ENCODE measurements around the gene THAP10. TPM values are rescaled to one million over a fixed set of nuclear protein-coding genes. Genes with fewer than 3 reads are reported as not detected.

Gene THAP10
- total RNA-seq, 1 experiment from 2014 or later = 5.9 TPM

- H3K27ac ChIP-seq (ENCODE audit: low read length) = peak overlapping the region; percentile 96
- DNase-seq (peak; percentile 94), ATAC-seq (peak; percentile 98)
- no peaks in the 10 kb centered on the region for H4K20me1 ChIP-seq (ENCODE audit: low read length)
- H3K4me3 ChIP-seq (ENCODE audit: low read length) = peak overlapping the region; percentile 32; the same call in 1 of the 2 replicates
- peaks cover 21% of the 10 kb centered on the region for H3K4me1 ChIP-seq (ENCODE audit: insufficient read depth, low read length)
- H3K27me3 ChIP-seq (ENCODE audit: low read length) = no peaks in the 10 kb centered on the region
- H3K79me2 ChIP-seq (ENCODE audit: low read length) = no peaks in the 10 kb centered on the region
- CTCF ChIA-PET = interaction anchor here (1.7 kb wide), 1 partner anchor 11 kb away, joined by 5 read pairs; no protein-coding TSS in a partner anchor
- H3K9me2 ChIP-seq (replicated peaks; ENCODE audit: low read length) = no peaks in the 10 kb centered on the region
- H3F3A ChIP-seq (ENCODE audit: low read length, unreplicated experiment) = peaks cover 7% of the 10 kb centered on the region
- no peaks in the 10 kb centered on the region; the same call in 1 of the 2 replicates for H3K9me3 ChIP-seq (ENCODE audit: low read length)
- TSS peak; percentile 48 for BruUV-seq (replicated peaks)
- no peak for TF ChIP-seq EZH2phosphoT487 (IDR thresholded peaks at IDR 0.05; ENCODE audit: borderline replicate concordance, low read length)
- no peak for TF ChIP-seq EZH2 (IDR thresholded peaks at IDR 0.05; ENCODE audit: low read length, unreplicated experiment)
- TF ChIP-seq CTCF (conservative IDR thresholded peaks at IDR 0.05; ENCODE audit: low read depth, low read length) = no peak
- 0 out of 2 replicates have a peak overlapping the region, but pooled peaks have one; percentile 18 for H2AFZ ChIP-seq (ENCODE audit: low read length)
- peak overlapping the region; percentile 69 for H3K9ac ChIP-seq (ENCODE audit: low read length)
- H3K4me2 ChIP-seq (ENCODE audit: low read length) = peak overlapping the region; percentile 70
- POLR2A ChIA-PET (ENCODE audit: unreplicated experiment) = interaction anchor here (0.6 to 1.0 kb wide), 3 partner anchors 29 to 834 kb away, joined by 3 to 4 read pairs (median 3); partner anchors contain the start of genes LRRC49 and THAP10
- intact Hi-C loops (cut with micrococcal nuclease) = no loop called here
- H3K36me3 ChIP-seq (ENCODE audit: low read depth, low read length) = no peaks in the 10 kb centered on the region
Observed at GRCh38 chr15:70863450-70864218, 28.6 kb downstream of the THAP10 start.

- Histone ChIP-seq H3K4me3 (ENCODE audit: low read length) (no peak overlapping the region), H3K4me1 (ENCODE audit: insufficient read depth, low read length) (peaks cover 45% of the 10 kb centered on the region), H3F3A (ENCODE audit: low read length, unreplicated experiment) (peaks cover 7% of the 10 kb centered on the region), H3K9me2 (replicated peaks; ENCODE audit: low read length) (no peaks in the 10 kb centered on the region), H3K4me2 (ENCODE audit: low read length) (no peak overlapping the region), H4K20me1 (ENCODE audit: low read length) (no peaks in the 10 kb centered on the region), H3K9me3 (ENCODE audit: low read length) (no peaks in the 10 kb centered on the region; the same call in 1 of the 2 replicates), H3K9ac (ENCODE audit: low read length) (no peak overlapping the region), H2AFZ (ENCODE audit: low read length) (no peak overlapping the region), H3K27ac (ENCODE audit: low read length) (no peak overlapping the region), H3K27me3 (ENCODE audit: low read length) (no peaks in the 10 kb centered on the region), H3K79me2 (ENCODE audit: low read length) (no peaks in the 10 kb centered on the region), H3K36me3 (ENCODE audit: low read depth, low read length) (no peaks in the 10 kb centered on the region)
- no TSS peak for BruUV-seq (replicated peaks)
- intact Hi-C loops (cut with micrococcal nuclease) = no loop called here
- no peak for TF ChIP-seq EZH2 (IDR thresholded peaks at IDR 0.05; ENCODE audit: low read length, unreplicated experiment)
- TF ChIP-seq CTCF (conservative IDR thresholded peaks at IDR 0.05; ENCODE audit: low read depth, low read length) = no peak
- no peak for TF ChIP-seq EZH2phosphoT487 (IDR thresholded peaks at IDR 0.05; ENCODE audit: borderline replicate concordance, low read length)
- CTCF ChIA-PET = no interaction called here
- DNase-seq (no peak), ATAC-seq (no peak)
- POLR2A ChIA-PET (ENCODE audit: unreplicated experiment) = no interaction called here
Observed at GRCh38 chr15:70859998-70860397, 32.2 kb downstream of the THAP10 start.
